DMS114 treated with DMSO at 0.1 percent for 48 hours (cell line): ENCODE results near the gene MTFR1L.

Experiments used
- DNase-seq: peaks from one replicate; lab custom pipeline; 2025; ENCODE audit not compliant: unreplicated experiment; lab: John Stamatoyannopoulos, UW

MTFR1L gene

DNA sequence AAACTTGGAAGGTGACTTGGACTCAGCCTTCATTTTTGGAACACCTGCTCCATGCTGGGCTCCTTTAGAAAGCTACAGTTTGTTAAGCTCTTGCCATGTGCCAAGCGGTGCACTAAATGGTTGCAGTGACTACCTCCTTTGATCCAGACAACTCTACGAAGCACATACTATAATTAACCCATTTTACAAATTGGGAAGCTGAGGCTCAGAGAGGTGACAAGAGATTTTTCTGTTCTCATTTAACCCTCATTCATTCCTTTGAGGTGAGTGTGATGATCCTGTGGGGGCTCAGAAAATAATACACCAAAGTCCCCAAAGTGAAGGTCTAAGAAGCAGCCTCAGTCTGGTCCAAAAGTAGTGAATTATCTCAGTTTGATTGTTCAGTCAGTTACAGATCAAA lies 57.4 kb downstream of the MTFR1L start:
- DNase-seq = no peak

DNA sequence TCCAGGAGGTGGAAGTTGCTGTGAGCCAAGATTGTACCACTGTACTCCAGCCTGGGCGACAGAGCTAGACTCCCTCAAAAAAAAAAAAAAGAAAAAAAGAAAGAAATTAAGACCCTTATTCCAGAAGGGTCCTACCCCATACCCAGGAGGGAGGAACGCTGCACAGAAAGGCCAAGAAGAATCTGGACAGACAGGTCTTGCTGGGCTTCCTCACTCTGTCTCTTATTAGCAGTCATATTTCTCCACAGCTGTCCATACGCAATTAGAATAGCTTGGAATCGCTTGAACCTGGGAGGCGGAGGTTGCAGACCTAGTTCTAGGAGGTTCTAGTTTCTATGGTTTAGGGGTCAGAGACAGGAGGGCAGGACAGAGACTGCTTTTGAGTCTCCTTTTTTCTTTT lies 58.9 kb downstream of the MTFR1L start:
- no peak for DNase-seq

GRCh38 chr1:25879675-25880074 lies 59.9 kb downstream of the MTFR1L start:
- no peak for DNase-seq

GRCh38 chr1:25880518-25880917 lies 60.8 kb downstream of the MTFR1L start:
- DNase-seq = no peak

DNA sequence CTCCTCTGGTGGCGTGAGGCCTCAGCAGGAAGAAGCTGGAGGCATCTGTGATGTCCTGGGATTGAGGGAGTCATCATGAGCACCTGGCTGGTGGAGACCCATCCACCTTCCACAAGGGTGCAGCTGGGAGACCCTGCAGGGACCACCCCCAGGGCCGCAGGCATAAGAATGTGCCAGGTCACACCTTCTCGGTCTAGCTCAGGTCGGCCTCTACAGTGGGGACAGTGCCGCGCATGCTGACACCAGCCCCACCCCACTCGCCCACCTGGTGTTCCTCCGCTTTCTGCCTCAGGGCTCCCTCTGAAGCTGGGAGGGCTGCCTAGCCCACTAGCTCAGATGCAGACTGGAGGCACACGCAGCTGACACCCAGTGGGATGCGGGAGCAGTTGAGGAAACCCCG lies 61.5 kb downstream of the MTFR1L start:
- DNase-seq = no peak
